GM12875 (cell line): ENCODE data around the gene PIAS4.

Experiments
- H3K4me3 ChIP-seq: one replicate; pipeline ENCODE4 v1.5.1; 2011; ENCODE audit warnings: low read depth, low read length, control low read depth
- CTCF ChIP-seq: IDR thresholded peaks from 2 replicates; pipeline ENCODE4 v1.5.1; 2011; ENCODE audit warnings: low read depth, mild to moderate bottlenecking, control low read depth, inconsistent platforms, low read length, moderate library complexity, borderline replicate concordance; ENCODE audit not compliant: insufficient read depth

The PIAS4 gene

GRCh38 chr19:4049432-4049831 is 41.9 kb downstream of the PIAS4 start:
- H3K4me3 ChIP-seq: no peak overlapping the region
- TF ChIP-seq CTCF: no peak

- no peak overlapping the region for H3K4me3 ChIP-seq
- no peak for TF ChIP-seq CTCF
These were observed 43.9 kb downstream of the PIAS4 start for GRCh38 chr19:4051175-4052101.

GRCh38 chr19:4052114-4052992 is 44.8 kb downstream of the PIAS4 start:
- H3K4me3 ChIP-seq: no peak overlapping the region
- no peak for TF ChIP-seq CTCF

- TF ChIP-seq CTCF: no peak
- no peak overlapping the region for H3K4me3 ChIP-seq
These were observed 45.5 kb downstream of the PIAS4 start for GRCh38 chr19:4052993-4053422.

DNA sequence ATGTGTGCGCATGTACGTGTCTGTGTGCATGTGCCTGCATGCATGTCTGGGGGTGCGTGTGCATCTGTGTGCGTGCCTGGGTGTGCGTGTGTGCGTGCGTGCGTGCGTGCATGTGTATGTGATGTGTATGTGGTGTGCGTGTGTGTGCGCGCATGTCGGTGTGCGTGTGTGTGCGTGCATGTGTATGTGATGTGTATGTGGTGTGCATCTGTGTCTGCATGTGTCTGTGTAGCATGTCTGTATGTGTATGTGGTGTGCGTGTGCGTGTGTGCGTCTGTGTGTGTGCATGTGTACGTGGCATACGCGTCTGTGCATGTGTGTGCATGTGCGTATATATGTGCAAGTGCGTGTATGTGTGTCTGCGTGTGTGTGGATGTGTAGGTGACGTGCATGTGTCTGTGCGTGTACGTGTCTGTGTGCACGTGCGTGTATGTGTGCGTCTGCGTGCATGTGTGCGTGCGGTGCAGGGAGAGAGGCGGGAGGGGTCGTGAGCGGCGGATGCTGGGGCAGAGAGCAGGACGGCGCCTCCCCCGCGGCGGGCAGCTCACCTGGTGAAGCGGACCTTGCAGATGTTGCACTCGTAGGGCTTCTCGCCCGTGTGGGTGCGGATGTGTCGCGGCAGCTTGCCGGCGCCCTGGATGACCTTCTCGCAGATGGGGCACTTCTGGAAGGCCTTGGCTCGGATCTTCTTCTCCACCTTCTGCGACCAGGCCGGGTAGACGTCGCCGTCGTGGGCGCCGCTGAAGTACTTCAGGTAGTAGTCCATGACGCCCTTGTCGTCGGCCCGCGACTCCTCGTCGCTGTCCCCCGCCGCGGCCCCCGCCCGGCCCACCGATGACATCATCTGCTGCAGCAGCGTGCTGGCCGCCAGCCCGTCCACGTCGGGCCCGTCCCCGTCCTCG is 46.1 kb downstream of the PIAS4 start:
- H3K4me3 ChIP-seq: no peak overlapping the region
- TF ChIP-seq CTCF: no peak

- TF ChIP-seq CTCF: no peak
- H3K4me3 ChIP-seq: no peak overlapping the region
These were observed 47.1 kb downstream of the PIAS4 start for GRCh38 chr19:4054441-4055208.
